Measurements from ENCODE around the gene SMARCB1. TPM values are rescaled to one million over a fixed set of nuclear protein-coding genes. Genes with fewer than 3 reads are reported as not detected.
A peak's percentile ranks its signal among the peaks of the same experiment; 100 is the strongest.

SMARCB1 gene
- polyA plus RNA-seq, 1 of the 3 experiments (the other 2 are of a cell fraction) = 215 TPM

DNA sequence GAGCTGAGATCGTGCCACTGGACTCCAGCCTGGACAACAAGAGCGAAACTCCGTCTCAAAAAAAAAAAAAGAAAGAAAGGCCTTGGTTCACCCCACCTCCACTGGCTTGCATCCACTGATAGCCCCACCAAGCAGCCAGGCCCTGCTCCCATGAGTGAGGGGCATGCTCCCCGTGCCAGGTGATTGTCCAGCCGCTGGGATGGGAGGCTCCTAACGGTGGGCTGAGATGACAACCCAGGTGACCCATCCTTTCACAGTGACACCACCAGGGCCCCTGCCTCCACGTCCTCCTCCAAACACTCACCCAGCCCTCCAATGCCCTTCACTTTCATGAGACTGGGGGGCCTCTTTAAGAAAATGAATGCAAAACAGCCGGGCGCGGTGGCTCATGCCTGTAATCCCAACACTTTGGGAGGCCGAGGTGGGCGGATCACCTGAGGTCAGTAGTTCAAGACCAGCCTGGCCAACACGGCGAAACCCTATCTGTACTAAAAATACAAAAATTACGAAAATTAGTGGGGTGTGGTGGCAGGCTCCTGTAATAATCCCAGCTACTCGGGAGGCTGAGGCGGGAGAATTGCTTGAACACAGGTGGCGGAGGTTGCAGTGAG, 60.6 kb downstream of the SMARCB1 start:
- Histone ChIP-seq H3F3A (replicated peaks; ENCODE audit: insufficient read depth) (no peaks in the 10 kb centered on the region), H3K4me1 (ENCODE audit: control insufficient read depth in 1 of 2, insufficient read depth in 2 of 2, low read depth in 1 of 2, low read length in 1 of 2) (peaks cover 4 to 36% of the 10 kb centered on the region in 2 experiments), H3K79me2 (ENCODE audit: insufficient read depth) (no peaks in the 10 kb centered on the region), H2AFZ (ENCODE audit: low read depth) (no peak overlapping the region), H3K4me2 (no peak overlapping the region), H4K20me1 (ENCODE audit: insufficient read depth) (no peaks in the 10 kb centered on the region), H3K27me3 (ENCODE audit: insufficient read depth) (no peaks in the 10 kb centered on the region), H3K9ac (no peak overlapping the region), H3K9me3 (no peaks in the 10 kb centered on the region), H3K9me2 (no peaks in the 10 kb centered on the region), H3K4me3 (ENCODE audit: low read depth in 2 of 2, low read length in 1 of 2) (no peak overlapping the region), H3K27ac (ENCODE audit: low read depth in 2 of 2, low read length in 1 of 2) (peak overlapping the region in 1 of 2 experiments; percentile 91; a peak in 2 of 4 replicates), H3K36me3 (replicated peaks in 1 of 2; ENCODE audit: control insufficient read depth in 1 of 2, insufficient read depth in 2 of 2, low read length in 1 of 2) (no peaks in the 10 kb centered on the region)
- ChIA-PET POLR2A (interaction anchor here (0.6 to 2.5 kb wide), 4 partner anchors 10 to 370 kb away, joined by 3 to 9 read pairs (median 6); partner anchors contain the start of genes MIF and SLC2A11), CTCF (interaction anchor here (0.9 to 10.1 kb wide), 7 partner anchors 11 to 888 kb away, joined by 3 to 277 read pairs (median 5); partner anchors contain the start of genes C22orf15, CHCHD10, MMP11 and SMARCB1)
- 91% methylated on average over 14 of the region's 18 CpGs for WGBS (ENCODE audit: low lambda C conversion rate)
- TF ChIP-seq RCOR1 (IDR thresholded peaks at IDR 0.05; ENCODE audit: low read length) (no peak), ELF1 (IDR thresholded peaks at IDR 0.05) (no peak), RXRA (IDR thresholded peaks at IDR 0.05; ENCODE audit: borderline replicate concordance, low read depth) (no peak), FOSL2 (IDR thresholded peaks at IDR 0.05; ENCODE audit: borderline replicate concordance, low read depth) (no peak), SIN3A (IDR thresholded peaks at IDR 0.05; ENCODE audit: borderline replicate concordance, low read depth, low read length) (no peak), NFIC (IDR thresholded peaks at IDR 0.05; ENCODE audit: borderline replicate concordance) (no peak), GATA2 (CRISPR knock-in tag; IDR thresholded peaks at IDR 0.05) (no peak), MXI1 (IDR thresholded peaks at IDR 0.05; ENCODE audit: low read depth, low read length) (no peak), YY1 (IDR thresholded peaks at IDR 0.05; ENCODE audit: low read depth) (no peak), RAD21 (IDR thresholded peaks at IDR 0.05; ENCODE audit: low read length) (no peak), TCF12 (IDR thresholded peaks at IDR 0.05) (no peak), RFX5 (IDR thresholded peaks at IDR 0.05; ENCODE audit: low read length) (no peak), TEAD4 (IDR thresholded peaks at IDR 0.05; ENCODE audit: borderline replicate concordance, insufficient read depth) (no peak), EZH2phosphoT487 (IDR thresholded peaks at IDR 0.05; ENCODE audit: borderline replicate concordance, low read depth) (no peak)
- TF ChIP-seq, protein P1, sequence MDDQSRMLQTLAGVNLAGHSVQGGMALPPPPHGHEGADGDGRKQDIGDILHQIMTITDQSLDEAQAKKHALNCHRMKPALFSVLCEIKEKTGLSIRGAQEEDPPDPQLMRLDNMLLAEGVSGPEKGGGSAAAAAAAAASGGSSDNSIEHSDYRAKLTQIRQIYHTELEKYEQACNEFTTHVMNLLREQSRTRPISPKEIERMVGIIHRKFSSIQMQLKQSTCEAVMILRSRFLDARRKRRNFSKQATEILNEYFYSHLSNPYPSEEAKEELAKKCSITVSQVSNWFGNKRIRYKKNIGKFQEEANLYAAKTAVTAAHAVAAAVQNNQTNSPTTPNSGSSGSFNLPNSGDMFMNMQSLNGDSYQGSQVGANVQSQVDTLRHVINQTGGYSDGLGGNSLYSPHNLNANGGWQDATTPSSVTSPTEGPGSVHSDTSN (IDR thresholded peaks at IDR 0.05) = no peak
- TF ChIP-seq, protein P2, sequence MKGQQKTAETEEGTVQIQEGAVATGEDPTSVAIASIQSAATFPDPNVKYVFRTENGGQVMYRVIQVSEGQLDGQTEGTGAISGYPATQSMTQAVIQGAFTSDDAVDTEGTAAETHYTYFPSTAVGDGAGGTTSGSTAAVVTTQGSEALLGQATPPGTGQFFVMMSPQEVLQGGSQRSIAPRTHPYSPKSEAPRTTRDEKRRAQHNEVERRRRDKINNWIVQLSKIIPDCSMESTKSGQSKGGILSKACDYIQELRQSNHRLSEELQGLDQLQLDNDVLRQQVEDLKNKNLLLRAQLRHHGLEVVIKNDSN (IDR thresholded peaks at IDR 0.05; ENCODE audit: borderline replicate concordance, low read depth) = no peak
- no peak for DNase-seq

Measured in SK-N-SH (cell line).